ENCODE measurements around the gene SNX19. TPM values are rescaled to one million over a fixed set of nuclear protein-coding genes. Genes with fewer than 3 reads are reported as not detected.

SNX19 gene
- total RNA-seq, 1 donor from 2014 or later = 60.4 TPM

DNA sequence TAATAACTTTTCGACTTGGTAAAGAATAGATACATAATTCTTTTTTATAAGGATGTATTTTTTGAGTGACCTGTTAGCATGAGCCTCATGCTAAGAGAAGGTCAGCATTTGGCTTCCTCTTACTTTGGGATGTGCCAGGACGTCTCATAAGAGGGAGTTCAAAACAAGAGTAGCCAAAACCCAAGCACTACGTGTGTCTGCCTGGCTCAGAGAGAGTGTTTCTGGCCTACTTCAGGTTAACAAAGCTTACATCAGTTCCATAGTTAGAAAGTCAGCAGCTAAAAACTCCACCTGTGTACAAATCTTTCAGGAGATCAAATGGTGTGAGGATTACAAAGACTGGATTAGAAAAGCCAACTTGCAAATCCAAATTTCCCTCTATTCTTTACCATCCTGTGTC, 13.9 kb downstream of the SNX19 start:
- ChIA-PET POLR2A (interaction anchor here (1.4 kb wide), 1 partner anchor 14 kb away, joined by 3 read pairs; the partner anchor contains the start of gene SNX19), CTCF (interaction anchor here (1.3 kb wide), 1 partner anchor 14 kb away, joined by 7 read pairs; the partner anchor contains the start of gene SNX19)
- no peak overlapping the region for H3K4me3 Mint-ChIP-seq
- no peaks in the 10 kb centered on the region for H3K9me3 Mint-ChIP-seq
- H3K27ac Mint-ChIP-seq = no peak overlapping the region
- intact Hi-C loops (cut with micrococcal nuclease) = no loop called here
- H3K4me1 Mint-ChIP-seq = no peaks in the 10 kb centered on the region
- peaks cover 95% of the 10 kb centered on the region for H3K36me3 Mint-ChIP-seq (ENCODE audit: low read depth)
- DNase-seq = no peak
- ATAC-seq (ENCODE audit: low read depth) = no peak
- no peaks in the 10 kb centered on the region for H3K27me3 Mint-ChIP-seq
- TF ChIP-seq CTCF (IDR thresholded peaks at IDR 0.05) = no peak

DNA sequence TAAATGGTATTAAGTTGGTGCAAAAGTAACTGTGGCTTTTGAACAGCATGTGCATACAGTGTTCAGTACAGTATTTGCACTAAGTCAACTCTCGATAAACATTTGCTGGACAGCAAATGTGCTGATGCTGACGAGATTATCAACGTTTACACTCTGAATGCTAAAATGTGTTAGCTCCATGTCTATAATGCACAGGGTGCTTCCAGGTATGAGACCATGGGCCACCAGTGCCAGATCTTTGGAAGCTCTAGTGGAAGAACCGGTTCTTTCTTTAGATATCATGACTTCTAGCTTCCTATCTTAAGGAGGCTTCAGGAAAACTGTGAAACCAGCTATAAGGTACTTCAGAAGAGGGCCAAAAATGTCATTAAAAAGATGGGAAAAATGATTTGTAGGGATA, 17.2 kb downstream of the SNX19 start:
- Mint-ChIP-seq H3K4me3 (no peak overlapping the region), H3K27ac (no peak overlapping the region), H3K4me1 (no peaks in the 10 kb centered on the region), H3K36me3 (ENCODE audit: low read depth) (peaks cover 95% of the 10 kb centered on the region), H3K27me3 (no peaks in the 10 kb centered on the region), H3K9me3 (no peaks in the 10 kb centered on the region)
- DNase-seq (no peak), ATAC-seq (ENCODE audit: low read depth) (no peak)
- intact Hi-C loops (cut with micrococcal nuclease) = no loop called here
- no peak for TF ChIP-seq CTCF (IDR thresholded peaks at IDR 0.05)
- ChIA-PET CTCF (interaction anchor here (1.6 kb wide), 1 partner anchor 37 kb away, joined by 4 read pairs; no protein-coding TSS in a partner anchor), POLR2A (no interaction called here)

- Mint-ChIP-seq H3K27me3 (no peaks in the 10 kb centered on the region), H3K9me3 (no peaks in the 10 kb centered on the region), H3K4me3 (no peak overlapping the region), H3K4me1 (no peaks in the 10 kb centered on the region), H3K27ac (no peak overlapping the region), H3K36me3 (ENCODE audit: low read depth) (peaks cover 95% of the 10 kb centered on the region)
- intact Hi-C loops (cut with micrococcal nuclease) = no loop called here
- ATAC-seq (ENCODE audit: low read depth) = no peak
- ChIA-PET CTCF (interaction anchor here (1.0 kb wide), 1 partner anchor 467 kb away, joined by 3 read pairs; no protein-coding TSS in a partner anchor), POLR2A (no interaction called here)
- no peak for TF ChIP-seq CTCF (IDR thresholded peaks at IDR 0.05)
- DNase-seq = no peak
Measured at GRCh38 chr11:130897262-130898182, 18.8 kb downstream of the SNX19 start.

- ChIA-PET POLR2A (interaction anchor here (0.6 to 1.3 kb wide), 2 partner anchors 22 to 28 kb away, joined by 3 to 6 read pairs; partner anchors contain the start of gene SNX19), CTCF (interaction anchor here (0.7 to 4.2 kb wide), 7 partner anchors 10 to 462 kb away, joined by 3 to 43 read pairs (median 7); no protein-coding TSS in a partner anchor)
- TF ChIP-seq CTCF (IDR thresholded peaks at IDR 0.05) = peak; percentile 61
- Mint-ChIP-seq H3K27me3 (no peaks in the 10 kb centered on the region), H3K4me1 (no peaks in the 10 kb centered on the region), H3K9me3 (no peaks in the 10 kb centered on the region), H3K4me3 (no peak overlapping the region), H3K36me3 (ENCODE audit: low read depth) (peaks cover 74% of the 10 kb centered on the region), H3K27ac (no peak overlapping the region)
- peak; percentile 38 for DNase-seq
- ATAC-seq (ENCODE audit: low read depth) = peak; percentile 84
- intact Hi-C loops (cut with micrococcal nuclease) = loop anchor here (1.0 kb wide), 2 partner anchors 459 to 681 kb away; no protein-coding TSS in a partner anchor
Measured at GRCh38 chr11:130894322-130895025, 21.8 kb downstream of the SNX19 start.
